ENCODE results near the gene TADA2B. TPM values are rescaled to one million over a fixed set of nuclear protein-coding genes. Genes with fewer than 3 reads are reported as not detected.

TADA2B gene
- total and polyA plus RNA-seq, 4 donors = 3.6 to 13.8 (median 12.6) TPM

DNA sequence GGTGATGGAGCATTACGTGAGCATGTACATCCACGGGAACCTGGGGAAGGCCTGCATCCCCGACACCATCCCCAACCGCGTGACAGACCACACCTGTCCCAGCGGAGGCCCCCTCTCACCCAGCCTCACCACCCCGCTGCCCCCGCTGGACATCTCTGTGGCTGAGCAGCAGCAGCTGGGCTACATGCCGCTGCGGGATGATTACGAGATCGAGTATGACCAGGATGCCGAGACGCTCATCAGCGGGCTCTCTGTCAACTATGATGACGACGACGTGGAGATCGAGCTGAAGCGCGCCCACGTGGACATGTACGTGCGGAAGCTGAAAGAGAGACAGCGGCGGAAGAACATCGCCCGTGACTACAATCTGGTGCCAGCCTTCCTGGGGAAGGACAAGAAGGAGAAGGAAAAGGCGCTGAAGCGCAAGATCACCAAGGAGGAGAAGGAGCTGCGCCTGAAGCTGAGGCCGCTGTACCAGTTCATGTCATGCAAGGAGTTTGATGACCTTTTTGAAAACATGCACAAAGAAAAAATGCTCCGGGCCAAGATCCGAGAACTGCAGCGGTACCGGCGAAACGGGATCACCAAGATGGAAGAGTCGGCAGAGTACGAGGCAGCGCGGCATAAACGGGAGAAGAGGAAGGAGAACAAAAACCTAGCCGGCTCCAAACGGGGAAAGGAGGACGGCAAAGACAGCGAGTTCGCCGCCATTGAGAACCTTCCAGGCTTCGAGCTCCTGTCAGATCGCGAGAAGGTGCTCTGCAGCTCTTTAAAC lies 11.1 kb downstream of the TADA2B start:
- H3K9ac ChIP-seq (ENCODE audit: low read depth in 1 of 2, low read length in 2 of 2) = no peak overlapping the region
- DNase-seq (ENCODE audit: low spot score) = no peak

More for the DNA sequence above, 11.1 kb downstream of the TADA2B start:
- TF ChIP-seq, protein P1, sequence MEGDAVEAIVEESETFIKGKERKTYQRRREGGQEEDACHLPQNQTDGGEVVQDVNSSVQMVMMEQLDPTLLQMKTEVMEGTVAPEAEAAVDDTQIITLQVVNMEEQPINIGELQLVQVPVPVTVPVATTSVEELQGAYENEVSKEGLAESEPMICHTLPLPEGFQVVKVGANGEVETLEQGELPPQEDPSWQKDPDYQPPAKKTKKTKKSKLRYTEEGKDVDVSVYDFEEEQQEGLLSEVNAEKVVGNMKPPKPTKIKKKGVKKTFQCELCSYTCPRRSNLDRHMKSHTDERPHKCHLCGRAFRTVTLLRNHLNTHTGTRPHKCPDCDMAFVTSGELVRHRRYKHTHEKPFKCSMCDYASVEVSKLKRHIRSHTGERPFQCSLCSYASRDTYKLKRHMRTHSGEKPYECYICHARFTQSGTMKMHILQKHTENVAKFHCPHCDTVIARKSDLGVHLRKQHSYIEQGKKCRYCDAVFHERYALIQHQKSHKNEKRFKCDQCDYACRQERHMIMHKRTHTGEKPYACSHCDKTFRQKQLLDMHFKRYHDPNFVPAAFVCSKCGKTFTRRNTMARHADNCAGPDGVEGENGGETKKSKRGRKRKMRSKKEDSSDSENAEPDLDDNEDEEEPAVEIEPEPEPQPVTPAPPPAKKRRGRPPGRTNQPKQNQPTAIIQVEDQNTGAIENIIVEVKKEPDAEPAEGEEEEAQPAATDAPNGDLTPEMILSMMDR (IDR thresholded peaks at IDR 0.05; ENCODE audit: low read depth, low read length, missing input control) = no peak
- TF ChIP-seq RXRA (IDR thresholded peaks at IDR 0.05) = no peak
- TF ChIP-seq FOXA2 (IDR thresholded peaks at IDR 0.05) = no peak
- no peak for TF ChIP-seq TAF1 (conservative IDR thresholded peaks at IDR 0.05)
- TF ChIP-seq, protein P2, sequence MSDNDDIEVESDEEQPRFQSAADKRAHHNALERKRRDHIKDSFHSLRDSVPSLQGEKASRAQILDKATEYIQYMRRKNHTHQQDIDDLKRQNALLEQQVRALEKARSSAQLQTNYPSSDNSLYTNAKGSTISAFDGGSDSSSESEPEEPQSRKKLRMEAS (IDR thresholded peaks at IDR 0.05) = no peak
- TF ChIP-seq, protein P3, sequence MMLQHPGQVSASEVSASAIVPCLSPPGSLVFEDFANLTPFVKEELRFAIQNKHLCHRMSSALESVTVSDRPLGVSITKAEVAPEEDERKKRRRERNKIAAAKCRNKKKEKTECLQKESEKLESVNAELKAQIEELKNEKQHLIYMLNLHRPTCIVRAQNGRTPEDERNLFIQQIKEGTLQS (IDR thresholded peaks at IDR 0.05) = no peak
- no peak for TF ChIP-seq GABPA (IDR thresholded peaks at IDR 0.05 in 1 of 2, conservative IDR thresholded peaks at IDR 0.05 in 1 of 2)
- TF ChIP-seq, protein P4, sequence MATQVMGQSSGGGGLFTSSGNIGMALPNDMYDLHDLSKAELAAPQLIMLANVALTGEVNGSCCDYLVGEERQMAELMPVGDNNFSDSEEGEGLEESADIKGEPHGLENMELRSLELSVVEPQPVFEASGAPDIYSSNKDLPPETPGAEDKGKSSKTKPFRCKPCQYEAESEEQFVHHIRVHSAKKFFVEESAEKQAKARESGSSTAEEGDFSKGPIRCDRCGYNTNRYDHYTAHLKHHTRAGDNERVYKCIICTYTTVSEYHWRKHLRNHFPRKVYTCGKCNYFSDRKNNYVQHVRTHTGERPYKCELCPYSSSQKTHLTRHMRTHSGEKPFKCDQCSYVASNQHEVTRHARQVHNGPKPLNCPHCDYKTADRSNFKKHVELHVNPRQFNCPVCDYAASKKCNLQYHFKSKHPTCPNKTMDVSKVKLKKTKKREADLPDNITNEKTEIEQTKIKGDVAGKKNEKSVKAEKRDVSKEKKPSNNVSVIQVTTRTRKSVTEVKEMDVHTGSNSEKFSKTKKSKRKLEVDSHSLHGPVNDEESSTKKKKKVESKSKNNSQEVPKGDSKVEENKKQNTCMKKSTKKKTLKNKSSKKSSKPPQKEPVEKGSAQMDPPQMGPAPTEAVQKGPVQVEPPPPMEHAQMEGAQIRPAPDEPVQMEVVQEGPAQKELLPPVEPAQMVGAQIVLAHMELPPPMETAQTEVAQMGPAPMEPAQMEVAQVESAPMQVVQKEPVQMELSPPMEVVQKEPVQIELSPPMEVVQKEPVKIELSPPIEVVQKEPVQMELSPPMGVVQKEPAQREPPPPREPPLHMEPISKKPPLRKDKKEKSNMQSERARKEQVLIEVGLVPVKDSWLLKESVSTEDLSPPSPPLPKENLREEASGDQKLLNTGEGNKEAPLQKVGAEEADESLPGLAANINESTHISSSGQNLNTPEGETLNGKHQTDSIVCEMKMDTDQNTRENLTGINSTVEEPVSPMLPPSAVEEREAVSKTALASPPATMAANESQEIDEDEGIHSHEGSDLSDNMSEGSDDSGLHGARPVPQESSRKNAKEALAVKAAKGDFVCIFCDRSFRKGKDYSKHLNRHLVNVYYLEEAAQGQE (IDR thresholded peaks at IDR 0.05) = no peak
- no peak for TF ChIP-seq EGR1 (IDR thresholded peaks at IDR 0.05; ENCODE audit: low read depth in 2 of 2)
- TF ChIP-seq RAD21 (IDR thresholded peaks at IDR 0.05) = no peak
- no peak for TF ChIP-seq FOXA1 (IDR thresholded peaks at IDR 0.05)
- no peak for TF ChIP-seq JUND (IDR thresholded peaks at IDR 0.05)
- no peak for TF ChIP-seq SP1 (IDR thresholded peaks at IDR 0.05)
- no peak for TF ChIP-seq YY1 (IDR thresholded peaks at IDR 0.05)
- no peak for TF ChIP-seq HNF4G (IDR thresholded peaks at IDR 0.05)
- TF ChIP-seq NR2F2 (IDR thresholded peaks at IDR 0.05) = no peak
- no peak for TF ChIP-seq HNF4A (conservative IDR thresholded peaks at IDR 0.05)
- no peak for TF ChIP-seq ZBTB33 (IDR thresholded peaks at IDR 0.05)
- Histone ChIP-seq H3K4me1 (ENCODE audit: control insufficient read depth in 4 of 4, insufficient read depth in 4 of 4, low read length in 3 of 4) (peaks cover 13 to 29% (median 23%) of the 10 kb centered on the region in 4 donors), H3K9me3 (ENCODE audit: control insufficient read depth in 4 of 4, low read length in 3 of 4) (no peaks in the 10 kb centered on the region), H3K4me3 (ENCODE audit: low read depth in 1 of 3, low read length in 3 of 3) (no peak overlapping the region), H3K36me3 (ENCODE audit: control insufficient read depth in 4 of 4, insufficient read depth in 3 of 4, low read depth in 1 of 4, low read length in 3 of 4) (peaks cover 5 to 28% (median 21%) of the 10 kb centered on the region in 4 donors), H3K27me3 (ENCODE audit: control insufficient read depth in 4 of 4, insufficient read depth in 4 of 4, low read length in 3 of 4) (no peaks in the 10 kb centered on the region), H3K27ac (ENCODE audit: low read depth in 1 of 2, low read length in 2 of 2) (no peak overlapping the region)
- 96% methylated on average over 52 of the region's 52 CpGs for WGBS
